GM12878 (cell line): ENCODE measurements around the gene RBM10. TPM values are rescaled to one million over a fixed set of nuclear protein-coding genes. Genes with fewer than 3 reads are reported as not detected.

ENCODE experiments used
- ATF2 ChIP-seq: IDR thresholded peaks from 2 replicates; pipeline ENCODE4 v1.6.1; 2012; ENCODE audit warnings: low read length, inconsistent platforms
- ATF7 ChIP-seq: fragments of 450-650 bp; IDR thresholded peaks from 2 replicates; pipeline ENCODE4 v1.6.1; 2016; ENCODE audit warnings: low read depth, mild to moderate bottlenecking
- BACH1 ChIP-seq: fragments of 450-650 bp; IDR thresholded peaks from 2 replicates; pipeline ENCODE4 v1.6.1; 2017; ENCODE audit warnings: mild to moderate bottlenecking, borderline replicate concordance
- BHLHE40 ChIP-seq, 2 experiments: fragments of 450-650 bp in 1 of 2; IDR thresholded peaks; 2 replicates each; pipeline ENCODE4 v1.6.1; 2011 to 2017; ENCODE audit warnings: low read depth in 2 of 2, borderline replicate concordance in 1 of 2, improper control_type of control experiment in 1 of 2, low read length in 1 of 2, mild to moderate bottlenecking in 1 of 2
- CEBPZ ChIP-seq: fragments of 150-350 bp; IDR thresholded peaks from 2 replicates; pipeline ENCODE4 v1.6.1; 2016; ENCODE audit warnings: low read depth, low read length
- CREB1 ChIP-seq: IDR thresholded peaks from 2 replicates; pipeline ENCODE4 v1.6.1; 2012; ENCODE audit warnings: low read depth, mild to moderate bottlenecking, inconsistent platforms
- CREM ChIP-seq: IDR thresholded peaks from 2 replicates; pipeline ENCODE4 v1.6.1; 2014; ENCODE audit warnings: antibody characterized with exemption, low read depth
- ESRRA ChIP-seq: IDR thresholded peaks from 2 replicates; pipeline ENCODE4 v1.6.1; 2012; ENCODE audit warnings: mild to moderate bottlenecking, low read length, improper control_type of control experiment
- IRF4 ChIP-seq: IDR thresholded peaks from 2 replicates; pipeline ENCODE4 v1.6.1; 2011; ENCODE audit warnings: low read depth, low read length
- NBN ChIP-seq: fragments of 450-650 bp; IDR thresholded peaks from 2 replicates; pipeline ENCODE4 v1.6.1; 2016
- NR2C1 ChIP-seq: fragments of 450-650 bp; IDR thresholded peaks from 2 replicates; pipeline ENCODE4 v1.6.1; 2017; ENCODE audit warnings: antibody characterized with exemption, mild to moderate bottlenecking, moderate library complexity
- POLR2A ChIP-seq: IDR thresholded peaks from 2 replicates; pipeline ENCODE4 v1.6.1; 2011; ENCODE audit warnings: low read depth, mild to moderate bottlenecking, low read length
- POLR2AphosphoS2 ChIP-seq: IDR thresholded peaks from 2 replicates; pipeline ENCODE4 v1.6.1; 2011; ENCODE audit warnings: low read depth, mild to moderate bottlenecking, low read length, improper control_type of control experiment, moderate library complexity
- RAD51 ChIP-seq: fragments of 450-650 bp; IDR thresholded peaks from 2 replicates; pipeline ENCODE4 v1.6.1; 2016; ENCODE audit warnings: moderate library complexity, mild to moderate bottlenecking, inconsistent platforms
- RB1 ChIP-seq: fragments of 450-650 bp; formaldehyde crosslinking; IDR thresholded peaks from 2 replicates; pipeline ENCODE4 v1.6.1; 2017; ENCODE audit warnings: mild to moderate bottlenecking, borderline replicate concordance
- RELA ChIP-seq: fragments of 450-650 bp; IDR thresholded peaks from 2 replicates; pipeline ENCODE4 v1.8.0; 2014; ENCODE audit warnings: borderline replicate concordance; ENCODE audit not compliant: partially characterized antibody
- SKIL ChIP-seq: fragments of 450-650 bp; IDR thresholded peaks from 2 replicates; pipeline ENCODE4 v1.6.1; 2017; ENCODE audit warnings: mild to moderate bottlenecking, low read depth, inconsistent platforms; ENCODE audit not compliant: poor library complexity, severe bottlenecking
- TAF1 ChIP-seq: IDR thresholded peaks from 2 replicates; pipeline ENCODE4 v1.6.1; 2011; ENCODE audit warnings: mild to moderate bottlenecking, low read depth, low read length, borderline replicate concordance
- ZNF592 ChIP-seq: fragments of 450-650 bp; IDR thresholded peaks from 2 replicates; pipeline ENCODE4 v1.6.1; 2017; ENCODE audit warnings: mild to moderate bottlenecking, moderate library complexity
- polyA plus RNA-seq, 11 experiments: library from polyadenylated mRNA; depleted of rRNA in 4 of 11; unstranded in 6 of 11; stranded (reverse) in 5 of 11; fragments of >200 nt; fragmentation: Nextera tagmentation in 4 of 11; fragmentation: Illumina TruSeq in 1 of 11; extraction: Ambion mirVana in 4 of 11; extraction: Trizol in 1 of 11; gene quantifications; 1 replicate in 1 of 11; 2 replicates in 10 of 11; pipeline versions ENCODE4 v1.2.1 to v1.2.3, GENCODE V29; 2011 to 2016; ENCODE audit warnings: inconsistent platforms in 2 of 11, missing spikeins in 2 of 11, low read depth in 1 of 11
- total RNA-seq, 4 experiments: library from RNA; depleted of rRNA in 3 of 4; stranded (reverse); fragments of >200 nt in 3 of 4; fragmentation: Illumina TruSeq in 1 of 4; extraction: Trizol in 1 of 4; gene quantifications; 2 replicates each; pipeline versions ENCODE4 v1.2.1 to v1.2.3, GENCODE V29; 2013 to 2021

Gene RBM10
- total and polyA plus RNA-seq, 10 of the 15 experiments (the other 5 are each of a cell fraction or from before 2014, with no cell fraction given): 1.4 to 60.0 (median 29.8) TPM

- TF ChIP-seq CEBPZ (no peak), CREM (peak; percentile 91), BACH1 (peak; percentile 61; the same call in 1 of the 2 replicates), ESRRA (no peak), NBN (peak; percentile 86), ZNF592 (no peak), POLR2AphosphoS2 (no peak), BHLHE40 (IDR thresholded peaks at IDR 0.05; ENCODE audit: borderline replicate concordance in 1 of 2, low read depth in 2 of 2, low read length in 1 of 2) (peak; percentile 50 to 60; a peak in 2 of 4 replicates), RAD51 (no peak), NR2C1 (no peak), RB1 (no peak), SKIL (peak; percentile 21), ATF2 (peak; percentile 40; the same call in 1 of the 2 replicates), POLR2A (0 out of 2 replicates have a peak, but pooled peaks have one; percentile 6), IRF4 (0 out of 2 replicates have a peak, but pooled peaks have one; percentile 40), TAF1 (peak; percentile 53; the same call in 1 of the 2 replicates), RELA (no peak), CREB1 (peak; percentile 94), ATF7 (peak; percentile 83)
Measured at GRCh38 chrX:47233333-47234113, 88.5 kb downstream of the RBM10 start (continued).
